T-helper 2 cell treated with Interferon-gamma antibody and Interleukin-4, amounts not matched to agents 5 μg/mL and 100 μg/mL, for 36 hours (primary cell): ENCODE measurements around the gene CYP2A6.
"Not testable (repeated sequence)": the region's sequence is repeated elsewhere in the genome, so short reads cannot be mapped to it uniquely, and the experiment has no call there.

Experiments
- DNase-seq: peaks from one replicate; pipeline ENCODE4 v3.0.0; 2021; ENCODE audit warnings: low spot score
- H3K27ac Mint-ChIP-seq: one replicate; pipeline ENCODE4 v1.8.0; 2021; ENCODE audit warnings: mild to moderate bottlenecking, mixed read lengths
- H3K27me3 Mint-ChIP-seq: one replicate; pipeline ENCODE4 v1.8.0; 2021; ENCODE audit warnings: low read depth, mixed read lengths
- H3K36me3 Mint-ChIP-seq: one replicate; pipeline ENCODE4 v1.8.0; 2021; ENCODE audit warnings: low read depth, mixed read lengths
- H3K4me1 Mint-ChIP-seq: one replicate; pipeline ENCODE4 v1.8.0; 2021; ENCODE audit warnings: low read depth, mixed read lengths
- H3K4me3 Mint-ChIP-seq: one replicate; pipeline ENCODE4 v1.8.0; 2022; ENCODE audit warnings: mild to moderate bottlenecking, moderate library complexity, mixed read lengths
- H3K9me3 Mint-ChIP-seq: one replicate; pipeline ENCODE4 v1.8.0; 2021; ENCODE audit warnings: mixed read lengths

The CYP2A6 gene

DNA sequence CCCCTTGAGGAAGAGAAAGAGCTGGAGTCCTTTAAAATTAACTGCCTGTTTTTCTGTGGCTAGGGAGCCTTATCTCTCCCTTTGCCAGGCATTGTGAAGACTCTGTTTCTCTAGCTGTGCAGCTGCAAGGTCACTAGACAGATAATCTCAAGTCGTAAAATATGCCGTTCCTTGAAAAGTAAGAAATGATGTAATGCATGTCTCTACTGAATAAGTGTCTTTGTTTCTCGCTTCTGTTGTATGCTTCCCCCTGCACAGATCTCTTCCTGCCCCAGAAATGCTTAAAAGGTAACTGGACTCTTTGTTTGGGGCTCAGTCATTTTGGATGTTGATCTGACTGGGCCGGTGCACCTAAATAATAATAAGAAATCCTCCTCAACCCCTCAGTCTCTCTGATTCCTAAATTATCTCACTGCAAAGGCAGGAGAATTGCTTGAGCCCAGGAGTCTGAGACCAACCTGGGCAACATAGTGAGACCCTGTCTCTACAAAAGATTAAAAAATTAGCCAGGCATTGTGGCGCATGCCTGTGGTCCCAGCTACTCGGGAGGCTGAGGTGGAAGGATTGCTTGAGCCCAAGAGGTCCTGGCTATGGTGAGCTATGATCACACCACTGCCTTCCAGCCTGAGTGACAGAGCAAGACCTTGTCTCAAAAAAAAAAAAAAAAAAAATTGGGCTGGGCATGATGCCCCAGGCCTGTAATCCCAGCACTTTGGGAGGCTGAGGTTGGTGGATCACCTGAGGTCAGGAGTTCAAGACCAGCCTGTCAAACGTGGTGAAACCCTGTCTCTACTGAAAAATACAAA lies 16.3 kb downstream of the CYP2A6 start:
- H3K4me1 Mint-ChIP-seq, H3K9me3 Mint-ChIP-seq, H3K4me3 Mint-ChIP-seq, DNase-seq, H3K36me3 Mint-ChIP-seq, H3K27me3 Mint-ChIP-seq: not testable (repeated sequence)
- peak overlapping the region; percentile 6 for H3K27ac Mint-ChIP-seq

- not testable (repeated sequence) for H3K4me1 Mint-ChIP-seq, H3K27me3 Mint-ChIP-seq, DNase-seq, H3K36me3 Mint-ChIP-seq, H3K4me3 Mint-ChIP-seq, H3K27ac Mint-ChIP-seq, H3K9me3 Mint-ChIP-seq
Measured at GRCh38 chr19:40832431-40832790, 17.8 kb downstream of the CYP2A6 start.

DNA sequence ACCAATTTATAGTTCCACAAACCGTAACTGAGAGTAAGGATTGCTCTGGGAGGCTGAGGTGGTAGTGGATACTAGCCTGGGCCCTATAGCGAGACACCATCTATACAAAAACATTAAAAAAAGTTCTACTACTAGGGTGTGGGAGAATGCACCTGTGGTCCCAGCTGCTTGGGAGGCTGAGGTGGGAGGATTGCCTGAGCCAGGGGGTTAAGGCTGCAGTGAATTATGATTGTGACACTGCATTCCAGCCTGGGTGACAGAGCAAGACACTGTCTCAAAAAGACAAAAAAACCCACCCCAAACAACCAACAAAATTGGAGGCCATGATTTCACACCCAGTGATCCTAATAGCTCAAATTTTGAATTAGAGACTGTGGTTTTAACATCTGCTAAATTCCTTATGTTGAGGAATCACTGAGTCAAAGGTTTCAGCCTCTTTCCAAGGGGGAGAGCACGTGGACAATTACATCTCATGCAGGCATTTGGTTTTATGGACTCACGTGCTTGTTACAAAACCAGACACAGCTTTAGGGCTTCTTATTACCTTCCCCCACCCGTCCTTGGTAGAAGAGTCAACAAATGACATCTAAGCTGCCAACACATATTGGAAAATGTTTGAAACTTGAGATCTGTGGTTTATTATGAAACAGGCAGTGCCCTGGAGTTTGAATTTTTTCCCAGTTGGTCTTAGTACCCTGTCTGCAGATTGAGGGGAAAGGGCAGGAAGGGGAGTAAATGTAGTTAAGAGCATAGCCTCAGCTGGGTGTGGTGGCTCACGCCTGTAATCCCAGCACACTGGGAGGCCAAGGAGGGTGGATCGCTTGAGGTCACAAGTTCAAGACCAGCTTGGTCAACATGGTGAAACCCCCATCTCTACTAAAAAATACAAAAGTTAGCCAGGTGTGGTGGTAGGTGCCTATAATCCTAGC lies 18.5 kb downstream of the CYP2A6 start:
- Mint-ChIP-seq H3K27ac (no peak overlapping the region), H3K4me3 (no peak overlapping the region), H3K36me3 (peaks cover 9% of the 10 kb centered on the region), H3K9me3 (no peaks in the 10 kb centered on the region), H3K4me1 (peaks cover 13% of the 10 kb centered on the region), H3K27me3 (peaks cover 6% of the 10 kb centered on the region)
- DNase-seq: no peak

DNA sequence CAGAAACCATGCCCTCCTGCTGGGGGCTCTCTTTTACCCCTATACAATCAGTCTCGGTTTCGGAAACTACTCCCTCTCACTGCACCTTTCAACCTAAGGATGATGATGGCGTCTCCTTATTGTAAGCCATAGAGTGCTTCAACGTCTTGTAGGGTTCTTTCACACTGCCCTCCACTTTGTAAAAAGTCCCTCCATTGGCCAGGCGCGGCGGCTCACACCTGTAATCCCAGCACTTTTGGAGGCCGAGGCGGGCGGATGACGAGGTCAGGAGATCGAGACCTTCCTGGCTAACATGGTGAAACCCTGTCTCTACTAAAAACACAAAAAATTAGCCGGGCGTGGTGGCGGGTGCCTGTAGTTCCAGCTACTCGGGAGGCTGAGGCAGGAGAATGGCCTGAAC lies 19.5 kb downstream of the CYP2A6 start:
- H3K9me3 Mint-ChIP-seq, H3K27me3 Mint-ChIP-seq, H3K4me3 Mint-ChIP-seq, DNase-seq, H3K27ac Mint-ChIP-seq: not testable (repeated sequence)
- H3K36me3 Mint-ChIP-seq: peaks cover 12% of the 10 kb centered on the region
- peaks cover 18% of the 10 kb centered on the region for H3K4me1 Mint-ChIP-seq

- no peak overlapping the region for H3K4me3 Mint-ChIP-seq
- peaks cover 2% of the 10 kb centered on the region for H3K27me3 Mint-ChIP-seq
- peaks cover 18% of the 10 kb centered on the region for H3K4me1 Mint-ChIP-seq
- H3K9me3 Mint-ChIP-seq: no peaks in the 10 kb centered on the region
- peaks cover 12% of the 10 kb centered on the region for H3K36me3 Mint-ChIP-seq
- no peak overlapping the region for H3K27ac Mint-ChIP-seq
- DNase-seq: no peak
Measured at GRCh38 chr19:40829205-40829604, 21.0 kb downstream of the CYP2A6 start.

DNA sequence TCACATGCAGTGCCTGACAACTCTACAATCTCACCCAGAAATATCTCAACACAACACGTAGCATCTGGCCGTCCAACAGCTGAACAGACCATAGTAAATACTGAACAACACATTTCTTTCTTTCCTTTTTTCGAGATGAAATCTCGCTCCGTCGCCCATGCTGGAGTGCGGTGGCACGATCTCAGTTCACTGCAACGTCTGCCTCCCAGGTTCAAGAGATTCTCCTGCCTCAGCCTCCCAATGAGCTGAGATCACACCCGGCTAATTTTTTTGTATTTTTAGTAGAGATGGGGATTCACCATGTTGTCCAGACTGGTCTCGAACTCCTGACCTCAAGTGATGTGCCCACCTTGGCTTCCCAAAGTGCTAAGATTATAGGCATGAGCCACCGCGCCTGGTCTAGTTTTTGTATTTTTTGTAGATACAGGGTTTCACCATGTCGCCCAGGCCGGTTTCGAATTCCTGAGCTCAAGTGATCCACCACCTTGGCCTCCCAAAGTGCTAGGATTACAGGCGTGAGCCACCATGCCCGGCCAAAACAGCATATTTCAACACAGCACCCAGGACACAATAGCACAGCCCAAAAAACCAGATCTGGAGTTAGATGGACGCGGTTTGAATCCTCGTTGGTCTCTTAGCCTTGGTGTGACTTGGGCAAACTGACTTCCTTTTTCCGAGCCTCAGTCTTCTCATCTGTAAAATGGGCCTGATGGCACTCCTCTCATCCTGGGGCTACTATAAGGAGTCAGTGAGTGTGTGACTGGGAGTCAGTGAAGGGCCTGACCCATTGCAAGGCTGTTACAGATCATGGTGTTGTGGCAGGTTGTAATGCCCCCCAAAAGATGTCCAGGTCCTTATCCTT lies 22.6 kb downstream of the CYP2A6 start:
- no peak for DNase-seq
- Mint-ChIP-seq H3K27me3 (peaks cover 2% of the 10 kb centered on the region), H3K4me1 (peaks cover 13% of the 10 kb centered on the region), H3K9me3 (no peaks in the 10 kb centered on the region), H3K27ac (peak overlapping the region; percentile 62), H3K4me3 (no peak overlapping the region), H3K36me3 (peaks cover 12% of the 10 kb centered on the region)

DNA sequence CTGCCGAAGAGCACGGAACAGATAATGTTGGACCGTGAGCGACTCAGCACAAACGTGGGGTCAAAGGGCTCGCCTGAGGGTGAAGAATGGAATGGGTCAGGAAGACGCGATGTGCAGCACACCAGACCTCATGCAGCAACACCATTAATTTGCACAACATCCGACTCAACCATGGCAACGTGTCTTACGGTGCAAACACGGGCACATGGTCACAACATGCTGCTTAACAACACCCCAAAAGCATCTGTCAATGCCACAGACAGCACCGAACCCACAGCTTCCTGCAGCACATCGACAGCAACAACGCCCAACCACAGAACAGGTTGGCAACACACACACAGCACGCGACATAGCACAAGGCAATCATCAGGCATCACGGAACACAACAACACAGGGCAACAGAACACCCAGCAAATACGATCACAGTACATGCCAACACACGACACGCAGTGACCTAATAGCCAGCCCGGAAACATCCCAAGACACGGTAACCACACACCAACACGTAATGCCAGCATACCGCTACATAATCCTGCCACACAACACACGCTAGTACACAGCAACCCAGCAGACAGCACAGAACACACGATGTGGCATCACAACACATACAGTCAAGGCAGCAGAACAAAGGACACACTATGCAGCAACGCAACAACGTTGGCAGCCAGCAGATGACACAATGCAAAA lies 23.4 kb downstream of the CYP2A6 start:
- Mint-ChIP-seq H3K4me1 (peaks cover 13% of the 10 kb centered on the region), H3K36me3 (peaks cover 12% of the 10 kb centered on the region), H3K27ac (peak overlapping the region; percentile 62)
- H3K27me3 Mint-ChIP-seq, DNase-seq, H3K4me3 Mint-ChIP-seq, H3K9me3 Mint-ChIP-seq: not testable (repeated sequence)

DNA sequence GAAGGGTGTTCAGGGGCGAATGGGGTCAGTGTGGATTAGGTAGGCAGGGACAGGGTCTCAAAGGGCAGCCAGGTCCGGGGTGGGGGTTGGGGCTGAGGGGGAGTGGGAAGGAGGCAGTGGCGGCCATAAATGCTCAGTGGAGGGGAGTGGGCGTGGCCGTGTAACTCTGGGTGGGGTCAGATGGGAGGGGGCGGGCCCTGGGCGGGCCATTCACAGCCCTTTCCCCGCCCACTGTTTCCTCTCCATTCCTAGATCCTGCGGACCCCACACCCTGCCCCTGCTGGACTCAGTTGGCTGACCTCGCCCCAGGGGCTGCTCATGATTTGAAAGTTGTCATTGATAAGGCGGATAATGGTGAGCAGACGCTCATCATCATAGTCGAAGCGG lies 23.9 kb downstream of the CYP2A6 start:
- not testable (repeated sequence) for DNase-seq, H3K27me3 Mint-ChIP-seq, H3K4me3 Mint-ChIP-seq, H3K9me3 Mint-ChIP-seq
- peak overlapping the region; percentile 62 for H3K27ac Mint-ChIP-seq
- peaks cover 13% of the 10 kb centered on the region for H3K4me1 Mint-ChIP-seq
- H3K36me3 Mint-ChIP-seq: peaks cover 12% of the 10 kb centered on the region

DNA sequence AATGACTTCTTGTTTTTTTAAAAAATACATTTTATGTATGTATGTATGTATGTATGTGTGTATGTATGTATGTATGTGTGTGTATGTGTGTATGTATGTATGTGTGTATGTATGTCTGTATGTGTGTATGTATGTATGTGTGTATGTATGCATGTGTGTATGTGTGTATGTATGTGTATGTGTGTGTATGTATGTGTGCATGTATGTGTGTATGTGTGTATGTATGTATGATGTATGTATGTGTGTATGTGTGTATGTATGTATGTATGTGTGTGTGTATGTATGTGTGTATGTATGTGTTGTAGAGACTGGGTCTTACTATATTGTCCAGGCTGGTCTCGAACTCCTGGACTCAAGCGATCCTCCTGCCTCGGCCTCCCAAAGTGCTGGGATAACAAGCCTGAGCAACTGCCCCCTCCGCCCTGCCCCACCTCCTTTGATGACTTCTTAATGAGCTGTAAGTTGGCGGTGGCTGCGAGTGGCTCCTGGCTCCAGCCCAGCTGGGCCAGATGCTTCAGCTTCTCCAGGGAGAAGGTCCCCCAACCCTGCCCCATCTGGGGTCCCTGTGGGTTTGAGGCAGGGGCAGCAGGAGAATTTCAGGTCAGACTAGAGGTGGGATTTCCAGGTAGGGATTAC lies 24.7 kb downstream of the CYP2A6 start:
- not testable (repeated sequence) for H3K9me3 Mint-ChIP-seq, H3K4me3 Mint-ChIP-seq, H3K27me3 Mint-ChIP-seq, DNase-seq
- peaks cover 13% of the 10 kb centered on the region for H3K4me1 Mint-ChIP-seq
- peak overlapping the region; percentile 47 for H3K27ac Mint-ChIP-seq
- peaks cover 12% of the 10 kb centered on the region for H3K36me3 Mint-ChIP-seq

GRCh38 chr19:40824916-40825315 lies 25.3 kb downstream of the CYP2A6 start:
- peaks cover 13% of the 10 kb centered on the region for H3K4me1 Mint-ChIP-seq
- not testable (repeated sequence) for DNase-seq, H3K27me3 Mint-ChIP-seq, H3K27ac Mint-ChIP-seq, H3K4me3 Mint-ChIP-seq, H3K9me3 Mint-ChIP-seq
- H3K36me3 Mint-ChIP-seq: peaks cover 12% of the 10 kb centered on the region

GRCh38 chr19:40822704-40823553 lies 27.3 kb downstream of the CYP2A6 start:
- not testable (repeated sequence) for H3K4me3 Mint-ChIP-seq, H3K27ac Mint-ChIP-seq, H3K9me3 Mint-ChIP-seq, H3K27me3 Mint-ChIP-seq, DNase-seq, H3K36me3 Mint-ChIP-seq
- H3K4me1 Mint-ChIP-seq: peaks cover 24% of the 10 kb centered on the region

GRCh38 chr19:40822161-40822560 lies 28.1 kb downstream of the CYP2A6 start:
- H3K9me3 Mint-ChIP-seq: no peaks in the 10 kb centered on the region
- H3K27me3 Mint-ChIP-seq: no peaks in the 10 kb centered on the region
- H3K36me3 Mint-ChIP-seq: peaks cover 7% of the 10 kb centered on the region
- H3K4me3 Mint-ChIP-seq: no peak overlapping the region
- no peak for DNase-seq
- no peak overlapping the region for H3K27ac Mint-ChIP-seq
- peaks cover 24% of the 10 kb centered on the region for H3K4me1 Mint-ChIP-seq
